Body of pancreas (tissue), 4 donors: ENCODE measurements around the gene CASP8.

Experiments used
- CTCF ChIP-seq, 7 experiments: fragments of 450-650 bp in 4 of 7; fragments of 200-600 bp in 3 of 7; sonication (generic) in 3 of 7; IDR thresholded peaks; one replicate each; pipeline ENCODE4 v1.5.1; 2016 to 2019; ENCODE audit warnings: antibody characterized with exemption in 7 of 7
- POLR2A ChIP-seq, 3 donors: fragments of 450-650 bp; IDR thresholded peaks; one replicate each; pipeline ENCODE4 v1.6.1; 2016; ENCODE audit warnings: antibody characterized with exemption in 3 of 3, mild to moderate bottlenecking in 2 of 3

- no peak for TF ChIP-seq POLR2A (IDR thresholded peaks at IDR 0.05)
- TF ChIP-seq CTCF (IDR thresholded peaks at IDR 0.05): no peak
These were observed 40.2 kb upstream of the CASP8 start for GRCh38 chr2:201220102-201220570.
